Esophagus squamous epithelium (tissue), 4 donors: Measurements from ENCODE around the gene RSPH6A.

Experiments used
- CTCF ChIP-seq, 6 experiments: fragments of 450-650 bp in 4 of 6; fragments of 200-600 bp in 2 of 6; sonication (generic) in 2 of 6; IDR thresholded peaks; one replicate each; pipeline ENCODE4 v1.5.1; 2016 to 2019; ENCODE audit warnings: antibody characterized with exemption in 6 of 6, mild to moderate bottlenecking in 4 of 6, moderate library complexity in 4 of 6
- POLR2A ChIP-seq, 4 donors: fragments of 450-650 bp; IDR thresholded peaks; one replicate each; pipeline ENCODE4 v1.6.1; 2017; ENCODE audit warnings: antibody characterized with exemption in 4 of 4, mild to moderate bottlenecking in 4 of 4, moderate library complexity in 3 of 4

GRCh38 chr19:45800070-45800553 is 15.0 kb downstream of the RSPH6A start:
- TF ChIP-seq CTCF (IDR thresholded peaks at IDR 0.05), result no peak
- no peak for TF ChIP-seq POLR2A (IDR thresholded peaks at IDR 0.05)
